Bronchial epithelial cell (primary cell): ENCODE results near the gene MLXIP. TPM values are rescaled to one million over a fixed set of nuclear protein-coding genes. Genes with fewer than 3 reads are reported as not detected.

Source experiments
- DNase-seq: peaks from one replicate; pipeline ENCODE4 v3.0.0-alpha.2; 2010; ENCODE audit warnings: low read depth
- FAIRE-seq: peaks from 2 replicates; lab custom pipeline; 2011; peaks lifted over from hg19 to GRCh38; lab: Jason Lieb, UNC
- H3K27me3 ChIP-seq: 2 replicates; pipeline ENCODE4 v1.5.1; 2011; ENCODE audit warnings: low read length; ENCODE audit not compliant: control insufficient read depth, insufficient read depth
- H3K36me3 ChIP-seq: 2 replicates; pipeline ENCODE4 v1.5.1; 2011; ENCODE audit warnings: low read length; ENCODE audit not compliant: control insufficient read depth, insufficient read depth
- H3K4me3 ChIP-seq: 2 replicates; pipeline ENCODE4 v1.5.1; 2011; ENCODE audit warnings: mild to moderate bottlenecking, low read depth, low read length, control low read depth
- total RNA-seq: library from RNA; depleted of rRNA; stranded (reverse); fragments of >200 nt; gene quantifications from 2 replicates; pipeline ENCODE4 v1.2.1, GENCODE V29; 2014
- TF ChIP-seq, protein P1 (sequence below): IDR thresholded peaks from 2 replicates; pipeline ENCODE4 v1.5.1; 2011; ENCODE audit warnings: mild to moderate bottlenecking, moderate library complexity, low read length, control low read depth, inconsistent platforms; ENCODE audit not compliant: insufficient read depth, severe bottlenecking

The MLXIP gene
- total RNA-seq, 1 donor from 2014 or later: 9.2 TPM

DNA sequence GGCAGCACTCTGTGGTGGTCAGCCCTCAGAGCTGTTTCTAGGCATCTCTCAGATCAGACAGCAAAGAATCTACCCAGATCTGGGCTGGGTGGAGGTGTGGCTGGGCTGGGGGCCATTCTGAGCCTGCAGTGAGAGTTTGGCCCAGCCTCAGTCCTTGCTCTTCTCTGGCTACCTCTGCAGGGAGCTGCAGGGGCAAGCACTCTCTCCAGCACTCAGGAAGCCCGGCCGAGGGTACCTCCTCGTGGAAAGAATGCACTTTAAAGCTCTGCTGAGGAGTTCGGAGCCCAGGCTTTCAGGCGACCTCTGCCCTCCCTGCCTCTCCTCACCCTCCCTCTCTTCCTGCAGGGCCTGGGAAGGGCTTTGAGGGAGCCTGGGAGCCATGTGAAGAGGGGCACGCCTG lies 64.3 kb downstream of the MLXIP start:
- TF ChIP-seq, protein P1, sequence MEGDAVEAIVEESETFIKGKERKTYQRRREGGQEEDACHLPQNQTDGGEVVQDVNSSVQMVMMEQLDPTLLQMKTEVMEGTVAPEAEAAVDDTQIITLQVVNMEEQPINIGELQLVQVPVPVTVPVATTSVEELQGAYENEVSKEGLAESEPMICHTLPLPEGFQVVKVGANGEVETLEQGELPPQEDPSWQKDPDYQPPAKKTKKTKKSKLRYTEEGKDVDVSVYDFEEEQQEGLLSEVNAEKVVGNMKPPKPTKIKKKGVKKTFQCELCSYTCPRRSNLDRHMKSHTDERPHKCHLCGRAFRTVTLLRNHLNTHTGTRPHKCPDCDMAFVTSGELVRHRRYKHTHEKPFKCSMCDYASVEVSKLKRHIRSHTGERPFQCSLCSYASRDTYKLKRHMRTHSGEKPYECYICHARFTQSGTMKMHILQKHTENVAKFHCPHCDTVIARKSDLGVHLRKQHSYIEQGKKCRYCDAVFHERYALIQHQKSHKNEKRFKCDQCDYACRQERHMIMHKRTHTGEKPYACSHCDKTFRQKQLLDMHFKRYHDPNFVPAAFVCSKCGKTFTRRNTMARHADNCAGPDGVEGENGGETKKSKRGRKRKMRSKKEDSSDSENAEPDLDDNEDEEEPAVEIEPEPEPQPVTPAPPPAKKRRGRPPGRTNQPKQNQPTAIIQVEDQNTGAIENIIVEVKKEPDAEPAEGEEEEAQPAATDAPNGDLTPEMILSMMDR: no peak
- H3K27me3 ChIP-seq: no peaks in the 10 kb centered on the region
- H3K4me3 ChIP-seq: no peak overlapping the region
- DNase-seq: no peak
- peaks cover 34% of the 10 kb centered on the region for H3K36me3 ChIP-seq
- FAIRE-seq: no peak

DNA sequence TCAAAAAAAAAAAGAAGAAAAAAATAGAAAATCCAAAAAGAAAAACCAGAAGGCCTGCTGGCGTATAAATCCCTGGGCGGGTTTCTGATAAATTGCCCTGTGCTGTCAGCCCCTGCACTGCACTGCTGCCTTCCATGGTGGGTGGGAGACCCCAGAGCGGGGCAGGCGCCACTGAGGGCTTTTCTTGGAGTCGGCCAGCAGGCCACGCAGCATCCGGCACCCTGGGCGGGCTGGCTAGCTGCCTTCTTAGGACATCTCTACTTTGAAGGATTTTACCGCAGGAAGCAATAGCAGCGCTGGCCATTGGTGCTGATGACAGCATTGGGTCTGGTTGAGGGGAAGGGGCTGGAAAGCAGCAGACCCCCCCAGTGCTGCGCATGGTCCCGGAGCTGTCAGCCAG lies 66.3 kb downstream of the MLXIP start:
- no peak for DNase-seq
- Histone ChIP-seq H3K4me3 (no peak overlapping the region), H3K27me3 (no peaks in the 10 kb centered on the region), H3K36me3 (peaks cover 26% of the 10 kb centered on the region)
- no peak for FAIRE-seq
- TF ChIP-seq, protein P1: no peak

DNA sequence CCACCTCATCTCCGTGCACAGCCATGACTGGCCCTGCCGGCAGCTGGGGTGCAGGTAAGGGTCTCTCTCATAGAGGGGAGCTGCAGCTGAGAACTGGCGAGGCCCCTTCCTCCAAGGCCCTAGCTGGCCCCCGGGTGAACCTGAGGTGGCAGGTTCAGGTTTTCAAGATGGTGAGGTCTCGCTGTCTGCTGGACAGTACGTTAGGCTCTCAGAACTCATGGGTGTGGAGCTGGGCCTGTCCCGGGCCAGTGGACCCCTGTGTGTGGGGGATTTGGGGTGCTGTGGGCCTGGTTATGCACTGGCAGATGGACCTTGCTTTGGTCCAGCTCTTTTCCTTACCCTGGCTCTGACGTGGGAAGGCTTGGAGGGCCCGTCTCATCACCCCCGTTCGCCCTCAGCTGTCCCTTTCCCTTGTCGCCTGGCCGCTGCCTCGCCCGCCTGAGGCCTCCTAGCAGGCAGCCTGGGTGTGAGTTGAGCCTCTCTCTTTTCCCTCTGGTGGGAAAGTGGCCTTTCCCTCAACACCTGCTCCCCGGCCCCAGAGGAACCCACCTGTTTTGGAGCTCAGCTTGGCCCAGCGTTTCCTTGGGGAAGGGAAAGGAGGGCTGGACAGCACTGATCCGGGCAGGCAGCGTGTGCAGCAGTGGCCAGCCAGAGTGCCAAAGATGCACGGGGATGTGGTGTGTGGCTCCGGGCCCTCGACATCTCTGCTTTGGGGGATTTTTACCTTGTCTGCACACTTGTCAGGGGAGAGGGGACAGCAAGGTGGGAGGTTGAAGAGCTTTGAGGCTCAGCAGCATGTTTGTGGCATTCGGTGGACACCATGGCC lies 67.2 kb downstream of the MLXIP start:
- TF ChIP-seq, protein P1: no peak
- no peak for FAIRE-seq
- no peak overlapping the region for H3K4me3 ChIP-seq
- H3K27me3 ChIP-seq: no peaks in the 10 kb centered on the region
- H3K36me3 ChIP-seq: peaks cover 23% of the 10 kb centered on the region
- DNase-seq: no peak

DNA sequence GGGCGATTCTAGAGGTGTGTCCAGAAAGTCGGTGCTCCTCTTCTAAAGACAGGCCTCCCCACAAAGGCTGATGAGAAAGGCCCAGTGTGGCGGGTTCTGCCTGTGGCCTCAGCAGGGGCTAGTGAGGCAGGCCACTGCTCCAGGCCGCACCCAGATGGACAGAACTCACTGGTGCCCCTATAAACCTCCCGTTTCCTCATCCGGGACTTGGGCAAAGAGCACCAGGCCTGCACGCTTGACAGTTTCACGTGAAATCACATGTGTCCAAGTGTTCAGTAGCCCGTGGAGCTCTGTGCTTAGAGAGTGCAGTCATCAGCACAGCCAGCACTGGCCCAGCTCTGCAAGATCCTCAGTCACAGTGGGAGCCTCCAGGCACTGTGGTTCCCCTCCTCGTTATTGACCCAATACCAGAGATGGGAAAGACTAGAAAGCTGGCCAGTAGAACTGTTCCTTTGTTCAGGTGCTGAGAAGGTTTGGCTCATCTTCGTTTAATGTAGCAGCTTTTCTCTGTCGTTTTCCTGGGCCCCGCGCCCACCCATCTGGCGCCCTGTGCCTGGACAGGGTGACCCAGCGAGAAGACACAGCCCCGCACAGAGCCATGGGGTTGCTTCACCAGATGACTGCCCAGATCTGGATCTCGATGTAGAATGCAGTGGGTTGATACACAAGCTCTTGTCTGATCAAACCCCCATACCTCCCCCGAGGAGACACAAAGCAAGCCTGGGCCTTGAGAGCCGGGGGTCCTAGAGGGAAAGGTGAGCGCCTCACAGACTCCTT lies 69.1 kb downstream of the MLXIP start:
- TF ChIP-seq, protein P1: no peak
- H3K4me3 ChIP-seq: no peak overlapping the region
- FAIRE-seq (no peak), DNase-seq (no peak)
- H3K27me3 ChIP-seq: no peaks in the 10 kb centered on the region
- H3K36me3 ChIP-seq: peaks cover 5% of the 10 kb centered on the region

DNA sequence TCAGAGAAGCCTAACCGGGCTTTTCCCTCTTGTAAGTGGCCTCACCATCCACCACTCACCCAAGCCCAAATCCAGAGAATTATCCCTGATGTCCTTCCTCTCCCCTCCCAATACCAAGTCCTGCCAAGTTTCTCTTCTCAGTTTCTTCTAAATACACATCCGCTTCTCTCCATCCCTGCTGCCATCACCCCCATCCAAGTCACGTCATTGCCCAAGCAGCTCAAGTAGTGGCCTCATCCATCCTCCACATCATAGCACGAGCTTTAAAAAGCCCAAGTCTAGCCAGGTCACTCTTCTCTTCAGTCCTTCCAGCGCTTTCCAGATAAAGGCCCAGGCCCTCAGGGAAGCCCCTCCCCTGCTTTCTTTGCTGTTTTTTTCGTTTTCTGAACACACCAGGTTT lies 70.1 kb downstream of the MLXIP start:
- no peaks in the 10 kb centered on the region for H3K27me3 ChIP-seq
- FAIRE-seq (peak; percentile 18), DNase-seq (no peak)
- TF ChIP-seq, protein P1: no peak
- no peak overlapping the region for H3K4me3 ChIP-seq
- H3K36me3 ChIP-seq: no peaks in the 10 kb centered on the region
